HG03575 (cell line): ENCODE results near the gene PALLD.

Source experiments
- ATAC-seq: cut with Tn5 transposase; IDR thresholded peaks from one replicate; pipeline ENCODE4 v1.9.1; 2021; ENCODE audit not compliant: unreplicated experiment, insufficient number of reproducible peaks, low FRiP score; ENCODE audit errors: extremely low read depth

The PALLD gene

GRCh38 chr4:168549143-168549542, 52.3 kb downstream of the PALLD start:
- ATAC-seq, result no peak

- ATAC-seq, result no peak
These were observed 53.4 kb downstream of the PALLD start for GRCh38 chr4:168550064-168550766.

DNA sequence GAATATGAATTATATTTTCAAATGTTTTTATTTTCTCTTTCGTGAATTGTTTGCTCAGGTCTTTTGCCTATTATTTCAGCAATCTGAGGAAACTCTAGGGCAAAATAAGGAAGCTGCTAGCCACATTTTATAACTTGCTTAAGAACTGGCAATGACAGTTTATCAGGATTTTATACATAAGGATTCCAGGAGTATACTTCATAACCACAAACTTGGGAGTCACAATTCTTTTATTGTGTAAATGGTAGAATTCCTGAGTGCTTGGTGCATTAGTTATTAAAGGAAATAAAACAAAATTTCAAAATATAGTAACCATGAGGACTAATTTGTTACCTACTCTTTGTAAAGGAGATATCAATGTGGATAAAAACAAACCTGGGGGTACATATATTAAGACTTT, 54.4 kb downstream of the PALLD start:
- ATAC-seq, result no peak

- no peak for ATAC-seq
These were observed 55.3 kb downstream of the PALLD start for GRCh38 chr4:168551945-168552695.

DNA sequence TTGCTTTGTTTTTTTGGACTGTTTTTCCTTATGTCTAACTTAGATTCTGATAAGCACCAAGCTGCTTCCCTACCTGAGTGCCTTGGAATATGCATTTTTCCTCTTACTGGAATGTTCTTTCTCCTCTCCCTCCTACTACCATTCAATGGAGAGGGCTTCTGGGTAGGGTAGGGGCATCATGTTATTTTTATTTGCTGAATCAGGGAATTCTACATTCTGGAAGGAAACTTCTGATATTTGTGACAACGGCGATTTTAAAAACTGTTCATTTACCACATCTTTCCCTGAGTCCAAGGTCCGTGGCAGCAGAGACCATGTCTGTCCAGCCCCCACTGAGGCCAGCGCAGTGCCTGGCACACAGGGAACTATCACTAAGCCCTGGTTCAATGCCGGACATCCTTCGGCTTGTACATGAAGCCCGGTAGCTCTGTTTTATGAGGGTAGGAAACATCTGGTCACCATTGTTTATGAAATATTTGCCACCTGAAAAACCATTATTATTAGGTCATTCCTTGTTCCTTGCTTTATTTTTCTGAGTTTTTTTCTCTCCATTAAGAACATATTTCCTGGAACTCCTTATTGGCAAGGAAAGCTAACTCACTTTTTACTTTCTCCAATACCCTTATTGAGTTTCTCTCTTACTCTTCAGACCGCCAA, 57.0 kb downstream of the PALLD start:
- no peak for ATAC-seq

DNA sequence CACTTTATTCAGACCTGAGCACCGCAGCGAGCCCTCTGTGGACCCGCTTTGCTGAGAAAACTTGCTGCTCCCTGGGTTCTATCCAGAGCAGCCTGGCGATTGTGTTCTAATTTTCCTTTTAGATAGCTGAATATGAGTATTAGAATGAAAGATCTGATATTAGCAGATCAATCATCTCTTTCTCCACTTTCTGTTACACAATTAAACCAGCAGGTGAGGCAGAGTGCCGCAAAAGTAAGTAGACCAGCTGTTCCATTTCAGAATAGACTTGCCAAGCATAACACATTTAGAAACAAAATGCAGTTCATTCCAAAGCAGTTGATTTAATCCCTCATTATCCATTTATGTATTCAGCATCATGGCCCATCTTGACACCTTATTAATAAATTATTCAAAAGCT, 58.6 kb downstream of the PALLD start:
- no peak for ATAC-seq

DNA sequence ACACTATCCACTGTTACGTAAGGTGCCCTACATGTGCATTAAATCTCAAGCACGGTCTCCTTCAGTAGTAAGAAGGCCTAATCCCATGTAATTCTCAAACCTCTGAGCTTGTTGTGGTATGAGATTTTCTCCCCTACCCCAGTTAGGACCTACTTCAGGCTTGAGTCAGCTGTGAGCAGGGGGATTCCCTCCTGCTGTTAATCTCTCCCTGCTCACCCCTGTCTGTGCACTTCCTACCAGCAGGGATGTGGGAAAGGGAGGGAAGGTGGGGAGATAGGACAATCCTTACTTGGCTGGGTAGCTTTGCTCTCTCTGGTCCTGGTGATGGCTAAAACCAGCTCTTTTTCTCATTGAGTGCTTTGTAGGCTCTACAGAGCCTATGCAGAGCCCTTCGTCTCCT, 60.8 kb downstream of the PALLD start:
- ATAC-seq, result no peak

DNA sequence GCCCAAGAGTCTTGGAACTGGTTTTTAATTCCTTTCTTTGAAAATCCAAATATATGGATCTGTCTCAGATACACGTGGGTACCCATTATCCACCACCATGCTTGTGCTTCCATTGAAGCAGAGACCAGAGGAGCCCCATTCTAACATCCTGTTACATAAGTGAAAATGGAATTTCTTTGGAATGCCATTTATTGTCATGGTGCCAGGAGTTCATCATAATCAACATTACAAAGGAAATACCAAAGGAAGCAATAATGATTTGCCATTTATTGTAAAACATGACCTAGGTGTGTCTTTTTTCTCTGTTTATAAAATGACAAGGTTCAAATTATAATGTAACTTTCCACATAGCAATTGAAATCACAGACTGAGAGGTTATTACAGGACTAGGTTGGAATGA, 61.7 kb downstream of the PALLD start:
- no peak for ATAC-seq

DNA sequence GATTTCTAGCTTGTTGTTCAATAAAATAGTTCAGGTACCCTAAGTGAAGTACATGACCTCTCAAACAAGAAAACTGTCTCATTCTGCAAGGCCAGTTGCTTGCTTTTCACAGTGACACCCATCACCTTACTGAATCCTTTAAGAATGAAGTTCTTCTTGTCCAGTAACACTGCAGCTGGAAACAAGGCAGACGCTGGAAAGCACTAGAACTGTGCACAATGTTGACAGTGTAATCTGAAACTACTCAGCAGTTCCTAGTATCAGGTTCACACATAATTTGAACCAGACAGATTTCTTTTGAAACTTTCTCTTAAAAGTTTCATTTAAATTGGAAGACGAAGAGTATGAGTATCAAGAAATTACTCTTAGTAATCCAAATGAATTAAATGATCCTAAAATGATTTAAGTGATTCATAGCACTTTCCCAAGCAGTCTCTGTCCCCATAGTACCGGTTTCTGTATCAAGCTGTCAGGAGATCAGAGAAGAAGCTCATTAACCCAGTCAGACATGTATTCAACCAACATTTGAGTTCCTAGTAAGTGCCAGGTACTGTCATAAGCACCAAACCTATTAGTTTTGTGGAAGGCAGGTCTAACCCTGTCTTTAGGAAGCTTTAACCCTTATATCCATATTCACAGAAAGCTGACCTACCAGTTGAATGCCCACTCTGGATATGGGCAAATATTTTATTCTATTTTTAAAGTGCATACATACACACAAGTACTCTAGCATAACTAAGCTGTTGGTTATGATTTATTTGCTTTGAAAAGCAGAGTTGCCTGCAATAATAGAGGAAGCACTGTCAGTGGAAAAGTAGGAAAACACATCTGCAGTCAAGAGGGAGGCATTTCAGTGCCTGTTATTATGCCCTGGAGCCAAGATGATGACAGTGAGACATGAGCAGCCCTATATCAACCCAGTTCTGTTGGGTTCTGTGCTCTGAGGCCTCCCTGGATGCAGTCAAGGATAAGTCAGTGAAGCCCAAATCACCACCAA, 63.6 kb downstream of the PALLD start:
- ATAC-seq, result no peak

GRCh38 chr4:168562041-168562571, 65.3 kb downstream of the PALLD start:
- no peak for ATAC-seq

GRCh38 chr4:168564023-168564422, 67.2 kb downstream of the PALLD start:
- no peak for ATAC-seq

- no peak for ATAC-seq
These were observed 68.3 kb downstream of the PALLD start for GRCh38 chr4:168565130-168565529.

- no peak for ATAC-seq
These were observed 69.9 kb downstream of the PALLD start for GRCh38 chr4:168566726-168567125.

- no peak for ATAC-seq
These were observed 72.4 kb downstream of the PALLD start for GRCh38 chr4:168569066-168569930.

GRCh38 chr4:168569931-168570276, 73.1 kb downstream of the PALLD start:
- ATAC-seq, result no peak

DNA sequence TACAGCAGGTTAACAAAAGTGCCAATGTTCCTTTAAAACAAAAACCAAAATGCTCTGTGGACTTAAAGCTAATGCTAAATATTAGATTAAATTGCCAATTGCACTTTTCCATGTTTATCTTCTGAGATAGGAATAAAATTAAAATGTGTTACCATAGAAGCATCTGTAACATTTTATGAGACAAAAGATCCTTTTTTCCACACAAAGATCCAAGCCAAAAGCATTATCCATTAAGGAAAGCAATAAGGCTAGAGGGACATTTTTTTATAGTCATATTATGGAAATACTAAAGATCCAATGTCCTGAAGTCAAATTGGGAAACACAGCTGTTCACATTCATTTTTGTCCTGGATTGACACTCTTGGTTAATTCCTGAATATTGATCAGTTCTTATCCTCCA, 73.6 kb downstream of the PALLD start:
- no peak for ATAC-seq

- ATAC-seq, result no peak
These were observed 75.2 kb downstream of the PALLD start for GRCh38 chr4:168572002-168572401.

GRCh38 chr4:168573870-168574269, 77.0 kb downstream of the PALLD start:
- no peak for ATAC-seq
